SK-MEL-5 (cell line): Measurements from ENCODE around the gene SLC24A4. TPM values are rescaled to one million over a fixed set of nuclear protein-coding genes. Genes with fewer than 3 reads are reported as not detected.

ENCODE experiments used
- DNase-seq: peaks from one replicate; pipeline ENCODE4 v3.0.0-alpha.2; 2016; ENCODE audit warnings: low read depth, low spot score
- in situ Hi-C: cut with HindIII; loops from 2 replicates; pipeline ENCODE4 v1.10.0; 2016; ENCODE audit warnings: low sequenced_read_pairs, high pct_unique_total_duplicates, low pct_unique_long_range_greater_than_20kb
- total RNA-seq: library from RNA; depleted of rRNA; stranded (reverse); fragments of >200 nt; shearing (Covaris generic); gene quantifications from 2 replicates; pipeline ENCODE4 v1.2.3, GENCODE V29; 2014

The SLC24A4 gene
- total RNA-seq, 1 experiment from 2014 or later, result 0.24 TPM

GRCh38 chr14:92513966-92514843, 191.2 kb downstream of the SLC24A4 start:
- in situ Hi-C loops, result no loop called here
- DNase-seq, result no peak

GRCh38 chr14:92514844-92515514, 192.0 kb downstream of the SLC24A4 start:
- in situ Hi-C loops, result no loop called here
- DNase-seq, result no peak

- DNase-seq, result no peak
- in situ Hi-C loops, result no loop called here
These were observed 192.8 kb downstream of the SLC24A4 start for GRCh38 chr14:92515546-92516343.

DNA sequence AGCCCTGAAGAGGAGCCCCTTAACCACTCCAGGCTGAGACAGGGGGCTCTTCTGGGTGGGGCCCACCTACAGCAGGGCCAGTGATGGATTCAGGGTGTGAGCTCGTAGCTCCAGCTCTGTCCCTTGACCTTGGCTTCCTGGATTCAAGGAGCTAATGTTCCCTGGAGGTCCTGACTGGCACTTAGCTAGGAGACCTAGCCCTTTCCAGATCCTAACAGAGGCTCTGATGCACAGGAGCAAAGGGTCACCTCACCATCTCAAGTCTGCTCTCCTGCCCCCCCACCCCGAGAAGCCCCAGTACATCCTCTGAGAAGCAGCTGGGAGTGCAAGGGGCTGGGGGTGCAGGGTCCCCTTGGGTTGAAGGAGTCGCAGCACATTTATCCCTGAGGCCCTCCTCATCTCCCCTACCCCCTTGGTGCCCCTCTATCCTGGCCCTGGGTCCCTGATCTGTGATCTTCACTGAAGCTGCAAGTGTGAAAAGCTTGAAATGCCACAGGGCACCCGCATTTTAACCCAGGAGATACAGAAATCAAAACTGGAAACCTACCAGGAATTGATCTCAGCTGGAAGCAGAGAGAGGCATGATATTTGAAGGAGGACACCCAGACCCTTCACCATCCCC, 193.5 kb downstream of the SLC24A4 start:
- no peak for DNase-seq
- in situ Hi-C loops, result no loop called here

DNA sequence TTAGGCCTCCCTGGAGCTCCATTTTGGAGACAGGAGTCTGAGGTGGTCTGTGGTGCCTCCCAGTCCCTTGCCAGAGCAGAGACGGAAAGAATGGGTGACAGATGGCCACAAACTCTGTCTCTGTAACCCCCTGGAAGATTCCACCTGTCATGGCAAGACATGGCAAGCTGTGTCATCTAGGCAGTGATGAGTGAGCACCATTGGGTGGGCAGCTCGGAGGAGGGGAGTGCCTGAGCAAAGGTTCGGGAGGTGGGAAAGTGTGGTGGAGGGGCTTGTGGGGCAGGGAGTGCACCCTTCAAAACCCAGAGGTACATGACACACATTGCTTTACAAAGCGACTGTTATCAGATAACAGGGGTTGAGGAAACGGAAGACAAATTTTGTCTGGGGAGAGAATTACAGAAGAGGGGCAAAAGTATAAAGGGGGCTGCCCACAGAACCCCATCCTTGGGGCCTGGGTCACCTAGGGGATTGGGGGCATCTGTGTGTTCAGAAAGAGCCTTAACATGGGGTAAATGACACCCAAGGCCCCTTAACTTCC, 194.1 kb downstream of the SLC24A4 start:
- no peak for DNase-seq
- in situ Hi-C loops, result no loop called here

DNA sequence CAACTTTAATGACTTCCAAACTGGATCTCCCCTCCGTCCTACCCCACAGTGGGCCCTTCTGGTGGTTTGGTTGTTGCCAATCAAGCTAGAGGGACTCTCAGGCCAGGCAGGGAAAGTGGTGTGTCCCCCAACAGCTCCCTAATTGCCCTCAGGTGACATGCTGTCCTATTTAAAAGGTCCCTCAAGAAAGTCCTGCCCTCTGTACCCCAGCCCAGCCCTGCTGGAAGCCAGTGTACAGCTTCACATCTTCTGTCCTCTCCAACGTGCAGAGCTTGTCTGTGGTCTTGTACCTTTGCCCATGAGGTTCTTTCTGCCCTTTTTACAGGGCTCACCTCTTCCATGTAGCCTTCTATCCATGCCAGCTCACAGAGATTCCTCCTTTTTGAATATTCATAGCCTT, 194.8 kb downstream of the SLC24A4 start:
- no peak for DNase-seq

DNA sequence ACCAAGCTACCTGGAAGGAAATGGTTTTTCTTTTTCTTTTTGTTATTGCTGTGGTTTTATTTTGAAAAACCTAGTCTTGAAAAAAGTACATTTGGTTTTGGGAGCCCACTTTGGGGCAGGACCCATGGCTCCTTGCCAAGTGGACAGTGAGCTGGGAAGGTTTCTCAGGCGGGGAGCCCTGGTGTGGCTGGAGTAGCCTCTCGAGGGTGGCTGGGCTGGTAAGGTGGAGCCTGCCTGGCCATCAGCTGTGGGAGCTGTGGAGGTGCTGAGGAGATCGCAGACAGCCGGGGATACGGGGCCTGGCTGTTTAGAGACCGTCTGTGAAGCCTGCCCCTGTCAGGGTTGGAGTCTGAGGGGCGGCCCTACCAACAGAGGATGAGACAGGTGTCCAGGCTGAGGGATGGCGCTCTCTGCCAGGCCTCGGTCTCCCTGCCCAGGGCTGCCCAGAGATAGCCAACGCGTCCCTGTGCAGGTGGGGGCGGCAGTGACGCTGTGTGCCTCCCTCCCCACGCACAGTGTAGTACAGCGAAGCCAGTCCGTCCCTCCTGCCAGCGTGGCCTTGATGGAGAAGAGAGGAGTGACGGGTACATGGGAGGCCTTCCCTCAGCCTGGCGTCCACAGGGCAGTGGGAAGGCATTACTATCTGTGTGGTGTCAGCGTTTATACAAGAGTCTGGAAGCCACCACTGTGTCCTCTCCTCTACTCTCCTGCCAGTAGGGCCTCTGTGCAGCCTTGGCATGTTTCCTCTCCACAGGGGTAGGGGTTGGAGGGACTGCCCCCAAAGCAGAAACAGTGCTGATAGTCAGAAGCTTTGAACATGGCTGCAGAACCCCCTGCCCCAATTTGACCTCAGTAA, 196.5 kb downstream of the SLC24A4 start:
- in situ Hi-C loops, result no loop called here
- DNase-seq, result no peak

More for the DNA sequence above, 194.8 kb downstream of the SLC24A4 start:
- in situ Hi-C loops, result no loop called here

DNA sequence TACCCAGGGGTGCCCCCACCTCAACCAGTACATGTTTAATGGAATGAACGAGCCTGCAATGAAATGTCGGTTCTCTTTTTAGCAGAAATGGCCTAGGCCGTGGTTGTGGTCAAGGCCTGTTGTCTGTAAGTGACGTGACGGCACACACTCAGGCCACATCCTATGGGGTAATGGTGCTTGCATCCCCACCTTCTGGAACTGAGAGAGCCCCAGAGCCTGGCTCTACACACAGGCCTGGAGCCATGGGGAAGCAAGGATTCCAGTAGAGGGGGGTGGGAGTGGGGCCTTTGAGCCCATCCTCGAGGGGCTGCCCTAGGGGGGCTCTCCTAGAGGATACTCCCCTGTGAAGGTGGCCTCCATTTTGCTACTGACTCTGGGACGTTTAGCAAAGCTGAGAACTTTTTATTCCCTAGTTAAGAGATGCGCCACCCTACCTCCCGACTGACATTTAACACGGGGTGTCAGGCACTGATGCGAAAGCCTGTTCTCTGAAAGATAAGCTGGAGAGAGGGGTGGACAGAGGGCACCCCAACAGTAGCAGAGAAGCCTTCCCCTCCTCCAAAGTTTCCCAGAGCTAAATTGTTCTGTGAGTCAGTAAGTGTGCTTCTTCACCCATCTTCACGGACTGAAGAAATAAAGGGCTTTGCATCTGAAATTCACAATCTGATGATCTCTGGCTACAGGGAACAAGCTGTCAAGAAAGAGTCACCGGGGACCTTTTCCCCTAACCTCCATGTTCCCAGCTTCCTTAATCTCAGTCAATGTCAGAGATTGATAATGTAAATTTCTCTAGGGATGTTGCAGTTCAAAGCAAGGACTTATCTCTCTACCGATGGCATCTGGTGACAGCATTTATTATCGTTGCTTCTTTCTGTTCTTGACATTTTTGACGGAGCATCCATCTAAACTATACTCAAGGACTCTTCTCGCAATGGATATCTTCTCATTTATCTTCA, 197.4 kb downstream of the SLC24A4 start:
- in situ Hi-C loops, result no loop called here
- no peak for DNase-seq

DNA sequence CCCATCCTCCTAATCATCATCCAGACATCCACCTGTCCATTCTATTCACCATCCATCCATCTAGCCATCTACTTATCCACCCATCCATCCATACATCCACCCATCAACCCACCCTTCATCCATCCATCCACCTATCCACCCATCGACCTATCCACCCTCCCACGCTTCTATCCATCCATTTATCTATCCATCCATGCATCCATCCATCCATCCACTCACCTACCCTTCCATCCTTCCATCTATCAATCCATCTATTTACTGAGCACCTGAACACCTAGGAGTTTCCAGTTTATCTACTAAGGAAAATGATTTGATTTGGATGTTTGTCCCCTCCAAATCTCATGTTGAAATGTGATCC, 198.1 kb downstream of the SLC24A4 start:
- in situ Hi-C loops, result no loop called here

DNA sequence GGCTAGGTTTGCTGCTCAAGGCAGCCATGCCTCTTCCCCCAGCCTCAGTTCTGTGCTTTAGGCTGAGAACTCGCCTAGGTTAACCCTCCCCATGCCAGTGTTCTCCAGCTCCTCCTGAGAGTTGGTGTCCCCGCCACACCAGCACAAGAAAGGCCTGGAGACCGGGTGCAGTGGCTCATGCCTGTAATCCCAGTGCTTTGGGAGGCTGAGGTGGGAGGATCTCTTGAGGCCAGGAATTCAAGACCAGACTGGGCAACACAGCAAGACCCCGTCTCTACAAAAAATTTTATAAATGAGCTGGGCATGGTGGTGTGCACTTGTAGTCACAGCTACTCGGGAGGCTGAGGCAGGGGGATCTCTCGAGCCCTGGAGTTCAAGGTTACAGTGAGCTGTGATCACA, 200.8 kb downstream of the SLC24A4 start:
- in situ Hi-C loops, result no loop called here
- no peak for DNase-seq

More for the DNA sequence above, 198.1 kb downstream of the SLC24A4 start:
- DNase-seq, result no peak

GRCh38 chr14:92524602-92525185, 201.7 kb downstream of the SLC24A4 start:
- DNase-seq, result no peak
- in situ Hi-C loops, result no loop called here

GRCh38 chr14:92525322-92526095, 202.5 kb downstream of the SLC24A4 start:
- in situ Hi-C loops, result no loop called here
- DNase-seq, result no peak

GRCh38 chr14:92527721-92528120, 204.8 kb downstream of the SLC24A4 start:
- in situ Hi-C loops, result no loop called here

DNA sequence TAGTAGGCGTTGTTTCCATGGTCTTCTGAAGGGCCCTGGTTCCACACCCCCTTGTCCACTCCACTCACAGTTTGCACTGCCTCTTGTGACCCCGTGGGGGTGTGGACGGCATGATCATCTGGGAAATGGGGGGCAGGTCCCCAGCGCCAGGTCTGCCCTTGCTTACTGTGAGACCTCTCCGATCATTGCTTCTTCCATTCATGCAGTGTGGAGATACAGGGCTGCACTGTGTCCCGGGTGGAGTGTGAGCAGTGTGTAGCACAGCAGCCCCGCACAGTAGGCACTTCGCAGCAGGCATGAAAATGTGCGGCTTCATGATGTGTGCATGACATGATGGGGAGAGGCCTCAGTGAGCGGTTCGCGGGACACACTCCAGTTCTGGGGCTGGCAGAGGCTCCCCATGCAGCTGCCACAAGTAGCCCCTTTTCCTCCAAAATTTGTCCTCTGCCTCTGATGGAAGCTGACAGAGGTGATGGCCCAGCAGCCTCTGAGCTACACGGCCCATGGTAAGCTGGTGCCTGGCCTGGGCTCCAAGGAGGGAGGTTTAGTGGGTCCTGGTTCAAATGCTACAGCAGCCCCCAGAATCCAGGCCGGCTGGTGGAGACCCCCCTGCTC, 205.6 kb downstream of the SLC24A4 start:
- in situ Hi-C loops, result no loop called here
- no peak for DNase-seq

More at GRCh38 chr14:92527721-92528120, 204.8 kb downstream of the SLC24A4 start:
- DNase-seq, result no peak
